Raji (cell line): Measurements from ENCODE around the gene OBSCN.
A peak's percentile ranks its signal among the peaks of the same experiment; 100 is the strongest.

ENCODE experiments used
- POLR2A ChIP-seq: IDR thresholded peaks from 2 replicates; pipeline ENCODE4 v1.6.1; 2011; ENCODE audit warnings: low read depth, low read length, control low read depth; ENCODE audit not compliant: insufficient read depth

Gene OBSCN

GRCh38 chr1:228204958-228205357, 2.9 kb upstream of the OBSCN start:
- TF ChIP-seq POLR2A = no peak

DNA sequence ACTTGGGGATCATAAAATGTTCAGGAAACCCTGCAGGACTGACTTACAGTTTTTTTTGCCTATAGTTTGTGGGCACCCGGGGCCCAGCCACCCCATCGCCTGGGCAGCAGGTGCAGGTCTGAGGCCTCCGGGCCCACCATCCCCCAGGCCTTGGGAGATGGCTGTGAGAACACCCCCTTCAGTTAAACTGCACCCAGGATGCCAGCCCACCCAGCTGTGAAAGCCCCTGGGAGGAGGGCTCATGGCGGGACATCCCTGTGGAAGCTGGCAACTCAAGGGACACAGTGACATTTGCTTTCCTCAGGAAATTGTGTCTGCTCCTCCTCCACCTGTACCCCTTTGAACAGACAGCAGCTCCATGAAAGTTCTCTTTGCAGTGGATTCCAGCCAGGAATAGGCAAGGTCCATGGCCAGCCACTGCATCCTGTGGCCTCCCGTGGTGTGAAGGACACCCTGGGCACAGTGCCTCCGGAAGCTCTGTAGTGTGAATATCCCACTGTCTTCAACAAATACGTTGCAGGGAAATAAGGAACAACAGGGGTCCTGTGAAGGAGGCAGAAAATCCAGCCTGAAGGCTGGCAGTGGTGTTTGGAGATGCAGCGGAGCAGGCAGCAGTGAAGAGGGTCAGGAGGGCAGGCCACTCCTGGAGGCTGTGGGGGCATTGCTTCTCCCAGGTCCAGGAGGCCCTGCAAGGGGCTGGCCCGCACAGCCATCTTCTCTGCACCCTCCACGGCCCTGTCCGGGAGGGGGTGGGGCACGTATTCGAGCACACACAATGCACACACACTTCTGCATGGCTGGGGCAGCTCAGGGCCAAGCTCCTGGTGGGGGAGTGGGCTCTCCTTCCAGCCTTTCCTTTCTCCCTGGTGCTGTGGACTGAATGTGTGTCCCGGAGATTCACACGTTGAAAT, 2.1 kb upstream of the OBSCN start:
- TF ChIP-seq POLR2A = no peak

DNA sequence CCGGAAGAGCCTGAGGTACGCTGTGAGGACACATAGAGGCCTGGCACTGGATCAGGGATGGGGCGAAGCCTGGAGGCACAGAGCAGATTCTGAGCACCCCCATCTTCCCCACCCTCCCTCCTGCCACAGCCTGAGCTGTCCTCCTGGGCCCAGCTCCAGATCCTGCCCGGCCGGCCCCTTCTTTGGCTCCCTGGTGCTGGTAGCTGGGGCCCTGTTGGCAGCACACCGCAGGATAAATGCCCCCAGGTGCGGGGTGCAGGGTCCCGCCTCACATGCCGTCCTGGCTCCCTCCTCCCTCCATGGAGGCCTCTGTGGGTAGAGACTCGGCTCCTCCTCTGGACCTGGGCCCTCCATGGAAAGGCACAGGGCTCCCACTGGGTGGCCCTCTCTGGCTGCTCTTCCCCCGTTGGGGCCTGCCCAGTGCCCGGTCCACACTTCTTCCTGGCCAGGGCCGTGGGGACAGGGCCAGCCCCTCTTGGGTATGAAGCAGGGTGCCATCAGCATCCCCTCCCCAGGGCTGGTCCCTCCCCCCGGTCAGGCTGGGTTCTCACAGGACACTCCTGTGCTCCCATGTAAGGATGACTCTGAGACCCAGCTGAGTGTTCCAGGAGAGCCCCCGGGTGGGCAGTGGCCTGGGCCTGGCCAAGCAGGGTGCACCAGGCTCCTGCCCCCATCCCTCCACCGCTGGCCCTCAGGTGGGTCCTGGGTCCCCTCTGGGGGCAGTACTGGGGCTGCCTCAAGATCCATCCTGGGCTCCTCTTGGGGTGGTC, 1.1 kb upstream of the OBSCN start:
- TF ChIP-seq POLR2A = no peak

- TF ChIP-seq POLR2A = no peak
Measured at GRCh38 chr1:228207381-228207810, 448 bp upstream of the OBSCN start.

DNA sequence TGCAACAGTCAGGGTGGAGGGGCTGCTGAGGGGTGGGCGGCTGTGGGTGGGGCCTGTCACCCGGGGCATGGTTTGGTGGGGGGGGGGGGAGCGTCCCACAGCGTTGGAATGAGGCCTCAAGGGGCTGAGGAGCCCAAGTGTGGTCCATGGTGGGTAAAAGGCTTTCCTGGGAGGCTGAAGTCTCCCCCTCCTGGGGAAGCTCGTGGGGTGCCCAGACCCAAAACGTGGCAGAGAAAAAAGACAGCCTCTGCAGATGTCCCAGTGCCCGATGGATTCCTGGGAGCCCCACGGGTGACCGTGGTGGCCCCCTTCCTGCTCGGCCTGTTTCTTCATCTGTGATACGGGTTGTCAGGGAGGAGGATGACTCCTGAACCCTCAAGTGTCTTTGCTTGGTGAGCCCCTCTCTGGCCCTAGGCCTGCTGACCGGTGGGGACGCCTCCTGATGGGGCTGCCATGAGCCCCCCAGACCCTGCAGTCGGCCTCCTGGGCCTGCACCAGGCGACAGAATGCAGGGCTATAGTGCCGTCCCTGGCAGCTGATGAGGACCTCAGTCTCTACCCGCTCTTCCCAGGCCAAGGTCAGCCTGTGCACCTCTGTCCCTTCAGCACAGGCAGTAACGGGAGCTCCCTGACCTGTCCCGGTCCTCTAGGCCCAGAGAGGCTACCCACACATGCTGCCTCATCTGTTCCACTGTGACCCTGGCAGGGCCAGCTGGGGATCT, 1.1 kb downstream of the OBSCN start:
- no peak for TF ChIP-seq POLR2A

DNA sequence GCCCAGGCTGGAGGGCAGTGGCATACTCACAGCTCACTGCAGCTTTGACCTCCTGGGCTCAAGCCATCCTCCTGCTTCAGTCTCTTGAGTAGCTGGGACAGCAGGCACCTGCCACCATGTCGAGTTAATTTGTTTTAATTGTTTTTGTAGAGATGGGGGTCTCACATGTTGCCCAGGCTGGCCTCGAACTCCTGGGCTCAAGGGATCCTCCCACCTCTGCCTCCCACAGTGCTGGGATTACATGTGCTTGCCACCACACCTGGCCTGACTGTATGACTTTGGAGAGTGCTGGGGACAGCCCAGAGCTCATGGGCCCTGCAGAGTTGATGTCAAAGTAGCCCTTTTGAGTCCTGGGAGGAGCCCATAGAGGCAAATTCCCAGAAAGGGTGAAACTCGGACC, 1.8 kb downstream of the OBSCN start:
- TF ChIP-seq POLR2A = no peak

DNA sequence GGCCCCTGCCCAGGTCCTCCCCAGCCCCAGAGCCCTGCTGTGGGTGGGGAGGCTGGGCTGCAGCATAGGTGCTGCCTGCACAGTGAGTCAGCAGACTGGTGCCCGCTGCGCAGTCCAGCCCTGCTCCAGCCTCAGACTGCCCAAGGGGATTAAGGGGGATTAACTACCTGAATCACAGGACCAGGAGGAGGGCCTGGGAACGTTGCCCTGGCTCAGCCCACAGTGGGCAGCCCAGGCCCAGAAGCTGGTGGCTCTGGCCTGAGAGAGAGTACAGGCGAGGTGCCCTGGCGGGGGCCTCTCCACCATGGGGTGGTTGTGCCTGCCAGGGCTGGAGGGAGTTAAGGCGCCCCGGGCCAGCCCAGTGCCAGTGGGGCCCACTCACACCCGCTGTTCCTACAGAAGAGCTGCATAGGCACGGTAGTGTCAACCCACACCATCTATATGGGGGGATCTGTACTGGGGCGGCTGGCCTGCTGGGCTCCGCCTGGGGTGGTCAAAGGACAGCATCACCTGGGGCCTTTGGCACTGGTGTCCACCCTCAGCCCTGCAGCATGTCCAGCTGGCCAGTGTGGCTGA, 2.3 kb downstream of the OBSCN start:
- no peak for TF ChIP-seq POLR2A

GRCh38 chr1:228210712-228211530, 3.1 kb downstream of the OBSCN start:
- TF ChIP-seq POLR2A = no peak

DNA sequence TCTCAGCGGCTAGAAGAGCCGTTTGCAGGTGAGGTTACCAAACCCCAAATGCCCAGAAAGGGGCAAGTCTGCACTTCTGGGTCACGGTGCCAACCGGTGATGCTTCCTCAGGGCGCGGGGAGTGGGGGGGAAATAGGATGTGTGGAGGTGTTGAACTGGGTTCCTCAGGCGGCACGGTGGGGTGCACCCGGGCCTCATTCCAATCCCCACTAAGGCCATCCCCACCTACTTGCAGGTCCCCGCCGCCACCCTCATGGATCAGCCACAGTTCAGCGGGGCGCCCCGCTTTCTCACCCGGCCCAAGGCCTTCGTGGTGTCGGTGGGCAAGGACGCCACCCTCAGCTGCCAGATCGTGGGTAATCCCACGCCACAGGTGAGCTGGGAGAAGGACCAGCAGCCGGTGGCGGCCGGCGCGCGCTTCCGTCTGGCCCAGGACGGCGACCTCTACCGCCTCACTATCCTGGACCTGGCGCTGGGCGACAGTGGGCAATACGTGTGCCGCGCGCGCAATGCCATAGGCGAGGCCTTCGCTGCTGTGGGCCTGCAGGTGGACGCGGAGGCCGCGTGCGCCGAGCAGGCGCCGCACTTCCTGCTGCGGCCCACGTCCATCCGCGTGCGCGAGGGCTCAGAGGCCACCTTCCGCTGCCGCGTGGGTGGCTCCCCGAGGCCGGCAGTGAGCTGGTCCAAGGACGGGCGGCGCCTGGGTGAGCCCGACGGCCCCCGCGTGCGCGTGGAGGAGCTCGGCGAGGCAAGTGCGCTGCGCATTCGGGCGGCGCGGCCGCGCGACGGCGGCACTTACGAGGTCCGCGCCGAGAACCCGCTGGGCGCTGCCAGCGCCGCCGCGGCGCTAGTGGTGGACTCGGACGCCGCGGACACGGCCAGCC, 3.9 kb downstream of the OBSCN start:
- no peak for TF ChIP-seq POLR2A

- no peak for TF ChIP-seq POLR2A
Measured at GRCh38 chr1:228212415-228212965, 4.6 kb downstream of the OBSCN start.

DNA sequence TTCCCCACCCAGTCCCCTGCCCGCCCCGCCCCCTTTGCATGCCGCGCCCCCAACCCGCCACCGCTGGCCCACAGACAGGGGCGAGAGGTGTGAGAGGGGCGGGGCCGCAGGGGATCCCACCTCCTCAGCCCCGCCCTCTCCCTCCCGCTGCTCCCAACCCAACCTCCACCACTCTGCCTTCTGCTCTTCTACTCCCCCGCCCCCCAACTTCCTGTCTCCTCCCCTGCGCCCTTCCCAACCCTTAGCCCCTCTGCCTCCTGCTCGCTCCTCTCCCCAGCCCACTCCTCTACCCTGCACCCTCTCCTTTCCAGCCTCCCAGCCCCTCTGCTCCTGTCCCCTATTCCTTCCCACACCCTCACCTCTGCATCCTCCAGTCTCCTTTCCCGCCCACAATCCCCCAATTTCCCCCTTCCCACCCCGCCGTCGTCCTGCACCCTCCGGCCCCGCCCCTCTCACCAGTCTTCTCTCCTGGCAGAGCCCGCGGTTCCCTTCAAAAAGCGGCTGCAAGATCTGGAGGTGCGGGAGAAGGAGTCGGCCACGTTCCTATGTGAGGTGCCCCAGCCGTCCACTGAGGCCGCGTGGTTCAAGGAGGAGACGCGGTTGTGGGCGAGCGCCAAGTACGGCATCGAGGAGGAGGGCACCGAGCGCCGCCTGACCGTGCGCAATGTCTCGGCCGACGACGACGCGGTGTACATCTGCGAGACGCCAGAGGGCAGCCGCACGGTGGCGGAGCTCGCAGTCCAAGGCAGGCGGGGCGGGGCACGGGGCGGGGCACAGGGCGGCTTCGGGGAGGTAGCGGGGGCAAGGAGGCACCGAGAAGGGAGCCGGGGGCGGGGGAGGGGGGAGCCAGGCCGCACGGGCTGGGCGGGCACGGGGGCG, 5.4 kb downstream of the OBSCN start:
- peak; percentile 44 for TF ChIP-seq POLR2A
